ENCODE measurements around the gene TSC2. TPM values are rescaled to one million over a fixed set of nuclear protein-coding genes. Genes with fewer than 3 reads are reported as not detected.
"Not testable (repeated sequence)": the region's sequence is repeated elsewhere in the genome, so short reads cannot be mapped to it uniquely, and the experiment has no call there.

Gene TSC2
- total and polyA plus RNA-seq, 2 donors, result 22.7 to 61.8 TPM

DNA sequence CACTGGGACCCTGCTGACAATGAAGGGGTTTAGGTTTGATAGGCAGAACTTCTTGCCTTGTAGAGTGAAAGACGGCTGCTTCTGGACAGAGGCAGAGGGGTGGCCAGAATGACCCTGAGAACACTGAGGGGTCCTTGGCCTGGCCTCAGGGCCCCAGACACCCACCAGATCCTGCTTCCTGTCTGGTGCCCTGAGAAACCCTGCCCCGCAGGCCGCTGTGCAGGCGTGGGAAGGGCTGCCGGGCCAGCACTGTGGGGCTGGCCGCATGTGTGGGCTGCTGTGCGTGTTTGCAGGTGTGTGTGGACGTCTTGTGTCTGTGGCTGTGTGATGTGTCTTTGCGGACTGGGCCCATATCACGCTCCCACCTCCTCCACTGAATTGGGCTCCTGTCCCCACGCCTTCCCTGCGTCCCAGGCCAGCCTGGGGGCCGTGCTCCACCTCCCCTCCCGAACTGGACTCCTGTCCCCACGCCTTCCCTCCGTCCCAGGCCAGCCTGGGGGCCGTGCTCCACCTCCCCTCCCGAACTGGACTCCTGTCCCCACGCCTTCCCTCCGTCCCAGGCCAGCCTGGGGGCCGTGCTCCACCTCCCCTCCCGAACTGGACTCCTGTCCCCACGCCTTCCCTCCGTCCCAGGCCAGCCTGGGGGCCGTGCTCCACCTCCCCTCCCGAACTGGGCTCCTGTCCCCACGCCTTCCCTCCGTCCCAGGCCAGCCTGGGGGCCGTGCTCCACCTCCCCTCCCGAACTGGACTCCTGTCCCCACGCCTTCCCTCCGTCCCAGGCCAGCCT lies 13.7 kb upstream of the TSC2 start:
- 81% methylated on average over 16 of the region's 32 CpGs for WGBS
- peak overlapping the region in 1 of 2 donors; percentile 43 for H3K27ac ChIP-seq (ENCODE audit: low read depth in 1 of 2, low read length in 1 of 2)
- not testable (repeated sequence) for H3K9me3 ChIP-seq (ENCODE audit: control insufficient read depth in 2 of 2, insufficient read depth in 1 of 2, low read length in 1 of 2); DNase-seq (ENCODE audit: low read depth in 6 of 9, low spot score in 9 of 9); H3K4me3 ChIP-seq (ENCODE audit: low read length in 2 of 2); H3K36me3 ChIP-seq (ENCODE audit: control insufficient read depth in 2 of 2, insufficient read depth in 2 of 2, low read length in 1 of 2)
- H3K4me1 ChIP-seq (ENCODE audit: control insufficient read depth in 2 of 2, insufficient read depth in 2 of 2, low read length in 2 of 2), result peaks cover 4 to 44% of the 10 kb centered on the region in 2 donors
- H3K27me3 ChIP-seq (ENCODE audit: control insufficient read depth in 2 of 2, insufficient read depth in 1 of 2, low read length in 1 of 2), result peaks cover 0 to 33% of the 10 kb centered on the region in 2 donors

DNA sequence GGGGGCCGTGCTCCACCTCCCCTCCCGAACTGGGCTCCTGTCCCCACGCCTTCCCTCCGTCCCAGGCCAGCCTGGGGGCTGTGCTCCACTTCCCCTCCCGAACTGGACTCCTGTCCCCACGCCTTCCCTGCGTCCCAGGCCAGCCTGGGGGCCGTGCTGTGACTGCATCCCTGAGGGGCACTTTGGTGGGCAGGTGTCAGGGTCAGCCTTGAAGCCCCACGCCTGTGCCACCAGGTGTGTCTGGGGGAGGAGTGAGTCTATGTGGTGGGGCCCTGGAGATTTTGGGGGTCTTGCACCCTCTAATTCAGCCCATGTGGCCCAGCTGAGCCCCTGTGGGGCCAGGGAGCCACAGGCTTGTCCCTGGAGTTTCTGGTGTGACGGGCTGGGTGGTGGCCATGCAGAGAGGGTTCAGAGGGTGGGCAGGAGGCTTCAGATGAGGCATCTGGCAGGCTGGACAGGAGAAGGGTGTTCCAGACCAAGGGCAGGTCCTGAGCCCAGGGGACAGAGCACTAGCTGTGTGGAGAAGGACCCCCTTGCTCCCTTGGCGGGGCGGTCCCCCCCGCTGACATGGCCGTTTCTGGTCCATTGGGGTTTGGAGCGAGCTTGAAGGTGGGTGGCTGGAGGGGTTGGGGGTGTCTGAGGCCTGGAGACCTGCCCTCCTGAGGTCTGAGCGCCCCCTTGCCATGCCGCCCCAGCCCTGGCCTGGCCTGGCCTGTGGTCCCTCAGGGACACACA lies 12.9 kb upstream of the TSC2 start:
- H3K9me3 ChIP-seq (ENCODE audit: control insufficient read depth in 2 of 2, insufficient read depth in 1 of 2, low read length in 1 of 2), result no peaks in the 10 kb centered on the region
- peaks cover 4 to 51% of the 10 kb centered on the region in 2 donors for H3K4me1 ChIP-seq (ENCODE audit: control insufficient read depth in 2 of 2, insufficient read depth in 2 of 2, low read length in 2 of 2)
- peaks cover 0 to 25% of the 10 kb centered on the region in 2 donors for H3K27me3 ChIP-seq (ENCODE audit: control insufficient read depth in 2 of 2, insufficient read depth in 1 of 2, low read length in 1 of 2)
- H3K27ac ChIP-seq (ENCODE audit: low read depth in 1 of 2, low read length in 1 of 2), result peak overlapping the region in 1 of 2 donors; percentile 46
- H3K4me3 ChIP-seq (ENCODE audit: low read length in 2 of 2), result no peak overlapping the region
- H3K36me3 ChIP-seq (ENCODE audit: control insufficient read depth in 2 of 2, insufficient read depth in 2 of 2, low read length in 1 of 2), result no peaks in the 10 kb centered on the region
- WGBS, result 93% methylated on average over 17 of the region's 17 CpGs
- no peak for DNase-seq (ENCODE audit: low read depth in 6 of 9, low spot score in 9 of 9)

DNA sequence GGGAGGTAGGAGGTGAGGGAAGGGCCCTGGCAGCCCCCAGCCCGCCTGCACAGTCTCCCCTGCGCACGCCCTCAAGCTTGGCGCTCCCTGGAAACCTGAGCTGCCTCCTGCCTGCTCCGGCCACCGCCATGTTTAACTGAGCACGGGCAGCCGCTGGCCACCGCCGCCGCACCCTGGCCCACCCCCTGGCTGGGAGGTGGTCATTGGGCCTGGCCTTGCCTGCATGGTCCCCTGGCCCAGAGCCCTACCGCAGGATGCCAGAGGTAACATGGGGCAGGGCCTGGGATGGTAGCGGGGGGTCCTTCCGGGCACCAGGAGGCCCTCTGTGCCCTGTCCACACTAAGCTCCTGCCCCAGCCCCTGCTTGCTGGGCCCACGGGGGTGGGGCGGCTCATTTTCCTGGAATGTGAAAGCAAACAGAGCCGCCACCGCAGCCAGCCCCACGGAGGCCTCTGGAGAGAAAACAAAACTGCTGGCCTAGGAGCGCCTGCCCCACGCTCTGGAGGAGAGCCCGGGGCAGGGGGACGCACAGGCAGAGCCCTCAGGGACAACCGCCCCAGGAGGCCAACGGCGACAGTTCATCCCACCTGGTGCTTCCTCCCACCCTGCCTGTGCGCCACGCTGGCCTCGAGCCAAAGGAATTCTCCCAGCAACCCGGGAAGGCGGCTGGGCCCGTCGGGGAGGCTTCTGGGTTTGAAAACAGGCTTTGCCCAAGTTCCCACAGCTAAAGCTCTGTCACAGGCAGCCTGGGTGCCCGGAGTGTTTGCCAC lies 12.2 kb upstream of the TSC2 start:
- peaks cover 4 to 51% of the 10 kb centered on the region in 2 donors for H3K4me1 ChIP-seq (ENCODE audit: control insufficient read depth in 2 of 2, insufficient read depth in 2 of 2, low read length in 2 of 2)
- peaks cover 0 to 20% of the 10 kb centered on the region in 2 donors for H3K27me3 ChIP-seq (ENCODE audit: control insufficient read depth in 2 of 2, insufficient read depth in 1 of 2, low read length in 1 of 2)
- WGBS, result 93% methylated on average over 34 of the region's 34 CpGs
- no peak for DNase-seq (ENCODE audit: low read depth in 6 of 9, low spot score in 9 of 9)
- no peak overlapping the region for H3K4me3 ChIP-seq (ENCODE audit: low read length in 2 of 2)
- H3K36me3 ChIP-seq (ENCODE audit: control insufficient read depth in 2 of 2, insufficient read depth in 2 of 2, low read length in 1 of 2), result no peaks in the 10 kb centered on the region
- H3K9me3 ChIP-seq (ENCODE audit: control insufficient read depth in 2 of 2, insufficient read depth in 1 of 2, low read length in 1 of 2), result no peaks in the 10 kb centered on the region
- H3K27ac ChIP-seq (ENCODE audit: low read depth in 1 of 2, low read length in 1 of 2), result peak overlapping the region; percentile 26 to 46

DNA sequence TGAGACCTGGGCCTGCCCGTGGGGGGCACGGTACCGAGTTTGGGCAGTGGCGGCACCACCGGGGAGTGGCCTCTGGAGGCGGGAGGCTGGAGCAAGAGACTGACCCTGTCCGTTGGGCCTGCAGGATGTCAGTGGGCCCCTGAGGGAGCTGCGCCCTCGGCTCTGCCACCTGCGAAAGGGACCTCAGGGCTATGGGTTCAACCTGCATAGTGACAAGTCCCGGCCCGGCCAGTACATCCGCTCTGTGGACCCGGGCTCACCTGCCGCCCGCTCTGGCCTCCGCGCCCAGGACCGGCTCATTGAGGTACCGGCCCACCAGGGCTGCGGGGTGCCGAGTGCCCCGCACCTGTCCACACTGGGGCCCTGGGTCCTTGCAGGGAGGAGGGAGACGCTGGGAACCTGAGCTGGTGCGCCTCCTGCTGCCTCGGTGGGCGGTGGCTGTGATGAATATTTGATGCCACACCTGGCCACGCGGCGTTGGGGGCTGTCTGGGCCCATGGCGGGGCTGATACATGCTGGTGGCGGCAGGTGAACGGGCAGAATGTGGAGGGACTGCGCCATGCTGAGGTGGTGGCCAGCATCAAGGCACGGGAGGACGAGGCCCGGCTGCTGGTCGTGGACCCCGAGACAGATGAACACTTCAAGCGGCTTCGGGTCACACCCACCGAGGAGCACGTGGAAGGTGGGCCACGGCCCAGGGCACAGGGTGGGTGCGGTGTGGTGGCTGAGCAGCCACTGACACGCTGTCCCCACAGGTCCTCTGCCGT lies 11.4 kb upstream of the TSC2 start:
- peaks cover 0 to 17% of the 10 kb centered on the region in 2 donors for H3K27me3 ChIP-seq (ENCODE audit: control insufficient read depth in 2 of 2, insufficient read depth in 1 of 2, low read length in 1 of 2)
- no peak overlapping the region for H3K4me3 ChIP-seq (ENCODE audit: low read length in 2 of 2)
- H3K27ac ChIP-seq (ENCODE audit: low read depth in 1 of 2, low read length in 1 of 2), result peak overlapping the region in 1 of 2 donors; percentile 46
- DNase-seq (ENCODE audit: low read depth in 6 of 9, low spot score in 9 of 9), result no peak
- H3K36me3 ChIP-seq (ENCODE audit: control insufficient read depth in 2 of 2, insufficient read depth in 2 of 2, low read length in 1 of 2), result no peaks in the 10 kb centered on the region
- H3K9me3 ChIP-seq (ENCODE audit: control insufficient read depth in 2 of 2, insufficient read depth in 1 of 2, low read length in 1 of 2), result no peaks in the 10 kb centered on the region
- 96% methylated on average over 47 of the region's 47 CpGs for WGBS
- H3K4me1 ChIP-seq (ENCODE audit: control insufficient read depth in 2 of 2, insufficient read depth in 2 of 2, low read length in 2 of 2), result peaks cover 4 to 50% of the 10 kb centered on the region in 2 donors

DNA sequence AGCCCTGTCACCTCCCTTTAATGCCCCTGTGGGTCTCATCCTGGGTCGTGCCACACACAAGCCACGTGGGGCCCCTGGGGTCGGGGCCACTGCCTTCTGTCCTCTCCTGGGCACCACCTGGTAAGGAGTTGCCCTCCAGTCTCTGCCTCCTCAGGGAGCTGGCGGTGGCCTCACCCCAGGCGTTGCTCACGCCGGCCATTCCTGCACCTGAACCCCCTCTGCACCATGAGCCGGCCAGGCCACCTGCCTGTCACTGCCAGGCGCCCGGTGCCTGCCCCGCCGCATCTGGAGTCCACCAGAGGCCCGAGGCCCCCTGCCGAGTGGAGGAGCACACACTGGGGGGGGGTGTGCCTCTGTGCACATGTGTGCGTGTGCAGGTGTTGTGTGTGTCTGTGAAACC lies 10.7 kb upstream of the TSC2 start:
- peaks cover 4 to 54% of the 10 kb centered on the region in 2 donors for H3K4me1 ChIP-seq (ENCODE audit: control insufficient read depth in 2 of 2, insufficient read depth in 2 of 2, low read length in 2 of 2)
- no peaks in the 10 kb centered on the region for H3K9me3 ChIP-seq (ENCODE audit: control insufficient read depth in 2 of 2, insufficient read depth in 1 of 2, low read length in 1 of 2)
- H3K27ac ChIP-seq (ENCODE audit: low read depth in 1 of 2, low read length in 1 of 2), result no peak overlapping the region
- 92% methylated on average over 15 of the region's 15 CpGs for WGBS
- no peak for DNase-seq (ENCODE audit: low read depth in 6 of 9, low spot score in 9 of 9)
- no peak overlapping the region for H3K4me3 ChIP-seq (ENCODE audit: low read length in 2 of 2)
- peaks cover 0 to 16% of the 10 kb centered on the region in 2 donors for H3K27me3 ChIP-seq (ENCODE audit: control insufficient read depth in 2 of 2, insufficient read depth in 1 of 2, low read length in 1 of 2)
- no peaks in the 10 kb centered on the region for H3K36me3 ChIP-seq (ENCODE audit: control insufficient read depth in 2 of 2, insufficient read depth in 2 of 2, low read length in 1 of 2)

DNA sequence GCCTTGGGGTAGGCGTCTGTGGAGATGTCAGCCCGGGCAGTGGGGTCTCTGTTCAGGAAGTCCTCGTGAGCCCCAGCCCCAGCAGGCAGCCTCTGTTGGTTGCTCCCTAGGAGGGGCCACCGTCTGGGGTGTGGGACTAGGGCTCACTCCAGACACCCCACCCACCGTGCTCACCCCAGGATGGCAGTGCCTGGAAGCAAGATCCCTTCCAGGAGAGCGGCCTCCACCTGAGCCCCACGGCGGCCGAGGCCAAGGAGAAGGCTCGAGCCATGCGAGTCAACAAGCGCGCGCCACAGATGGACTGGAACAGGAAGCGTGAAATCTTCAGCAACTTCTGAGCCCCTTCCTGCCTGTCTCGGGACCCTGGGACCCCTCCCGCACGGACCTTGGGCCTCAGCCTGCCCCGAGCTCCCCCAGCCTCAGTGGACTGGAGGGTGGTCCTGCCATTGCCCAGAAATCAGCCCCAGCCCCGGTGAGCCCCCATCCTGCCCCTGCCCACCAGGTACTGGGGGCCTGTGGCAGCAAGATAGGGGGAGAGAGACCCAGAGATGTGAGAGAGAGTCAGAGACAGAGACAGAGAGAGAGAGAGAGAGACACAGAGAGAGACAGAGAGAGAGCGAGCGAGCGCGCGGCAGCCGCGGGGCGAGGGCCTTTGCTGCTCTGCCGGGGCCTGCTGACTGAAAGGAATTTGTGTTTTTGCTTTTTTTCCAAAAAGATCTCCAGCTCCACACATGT lies 10.0 kb upstream of the TSC2 start:
- Histone ChIP-seq H3K27ac (ENCODE audit: low read depth in 1 of 2, low read length in 1 of 2) (peak overlapping the region in 1 of 2 donors; percentile 18), H3K27me3 (ENCODE audit: control insufficient read depth in 2 of 2, insufficient read depth in 1 of 2, low read length in 1 of 2) (peaks cover 0 to 11% of the 10 kb centered on the region in 2 donors), H3K4me3 (ENCODE audit: low read length in 2 of 2) (no peak overlapping the region), H3K4me1 (ENCODE audit: control insufficient read depth in 2 of 2, insufficient read depth in 2 of 2, low read length in 2 of 2) (peaks cover 4 to 51% of the 10 kb centered on the region in 2 donors), H3K9me3 (ENCODE audit: control insufficient read depth in 2 of 2, insufficient read depth in 1 of 2, low read length in 1 of 2) (no peaks in the 10 kb centered on the region), H3K36me3 (ENCODE audit: control insufficient read depth in 2 of 2, insufficient read depth in 2 of 2, low read length in 1 of 2) (no peaks in the 10 kb centered on the region)
- 93% methylated on average over 29 of the region's 29 CpGs for WGBS
- no peak for DNase-seq (ENCODE audit: low read depth in 6 of 9, low spot score in 9 of 9)

DNA sequence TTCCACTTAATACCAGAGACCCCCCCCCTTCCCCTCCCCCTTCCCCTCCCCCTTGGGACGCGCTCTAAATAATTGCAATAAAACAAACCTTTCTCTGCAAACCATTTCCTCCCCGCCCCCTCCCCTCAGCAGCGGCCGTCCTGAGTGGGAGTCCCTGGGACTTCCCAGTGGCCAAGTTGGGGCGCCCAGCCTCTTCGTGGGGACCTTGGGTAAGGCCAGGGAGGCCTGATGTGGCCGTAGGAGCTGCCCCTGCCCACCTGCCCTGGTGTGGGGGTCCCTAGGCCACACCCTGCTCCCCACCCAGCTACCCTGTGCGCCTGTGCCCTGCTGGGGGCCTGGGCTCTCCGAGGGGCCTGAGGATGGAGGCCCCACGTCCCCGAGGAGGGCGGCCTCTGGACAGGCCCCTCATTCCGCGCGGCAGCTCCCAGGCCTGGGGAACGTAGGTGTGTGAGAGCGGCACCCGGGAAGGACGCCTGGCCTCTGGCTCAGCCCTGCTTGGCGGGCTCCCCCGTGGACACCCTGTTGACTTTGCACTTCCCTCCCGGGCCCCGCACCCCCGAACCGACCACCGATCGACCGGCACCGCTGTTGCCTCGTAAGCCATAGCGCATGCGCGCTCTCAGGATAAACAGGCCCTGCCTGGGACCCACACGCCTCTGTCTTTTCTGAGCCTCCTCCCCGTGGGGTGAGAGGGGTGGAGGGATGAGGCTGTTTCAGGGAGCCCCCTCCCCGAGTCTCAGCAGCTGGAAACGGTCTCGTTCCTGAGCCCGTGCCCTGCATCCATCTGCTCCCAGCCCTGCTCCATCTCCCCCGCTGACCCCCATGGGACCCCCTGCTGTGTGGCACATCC lies 9.2 kb upstream of the TSC2 start:
- Histone ChIP-seq H3K36me3 (ENCODE audit: control insufficient read depth in 2 of 2, insufficient read depth in 2 of 2, low read length in 1 of 2) (peaks cover 0 to 3% of the 10 kb centered on the region in 2 donors), H3K4me1 (ENCODE audit: control insufficient read depth in 2 of 2, insufficient read depth in 2 of 2, low read length in 2 of 2) (peaks cover 3 to 51% of the 10 kb centered on the region in 2 donors), H3K9me3 (ENCODE audit: control insufficient read depth in 2 of 2, insufficient read depth in 1 of 2, low read length in 1 of 2) (no peaks in the 10 kb centered on the region), H3K4me3 (ENCODE audit: low read length in 2 of 2) (no peak overlapping the region), H3K27me3 (ENCODE audit: control insufficient read depth in 2 of 2, insufficient read depth in 1 of 2, low read length in 1 of 2) (peaks cover 0 to 3% of the 10 kb centered on the region in 2 donors), H3K27ac (ENCODE audit: low read depth in 1 of 2, low read length in 1 of 2) (no peak overlapping the region)
- 93% methylated on average over 41 of the region's 41 CpGs for WGBS
- no peak for DNase-seq (ENCODE audit: low read depth in 6 of 9, low spot score in 9 of 9)

Measured in thymus (tissue), 11 donors.